Stimulated activated CD8-positive, alpha-beta memory T cell treated with anti-CD3 and anti-CD28 coated beads, Interleukin-2, amount 100 ng/mL, for 1 hour (primary cell): ENCODE measurements around the gene DMD.

Source experiments
- DNase-seq, 2 donors: peaks; one replicate each; pipeline ENCODE4 v3.0.0-alpha.2; 2020; ENCODE audit warnings: low read depth in 2 of 2

The DMD gene

GRCh38 chrX:31353095-31353494, 1858.3 kb downstream of the DMD start:
- DNase-seq, result no peak

- no peak for DNase-seq
Observed at GRCh38 chrX:31350808-31351074, 1860.6 kb downstream of the DMD start.

- DNase-seq, result no peak
Observed at GRCh38 chrX:31349515-31349914, 1861.8 kb downstream of the DMD start.

- DNase-seq, result no peak
Observed at GRCh38 chrX:31340587-31340986, 1870.8 kb downstream of the DMD start.

GRCh38 chrX:31338991-31339350, 1872.4 kb downstream of the DMD start:
- no peak for DNase-seq

GRCh38 chrX:31337332-31337731, 1874.0 kb downstream of the DMD start:
- no peak for DNase-seq

- DNase-seq, result no peak
Observed at GRCh38 chrX:31336419-31336818, 1874.9 kb downstream of the DMD start.

- no peak for DNase-seq
Observed at GRCh38 chrX:31334997-31335396, 1876.4 kb downstream of the DMD start.

- DNase-seq, result no peak
Observed at GRCh38 chrX:31333165-31333831, 1878.1 kb downstream of the DMD start.

GRCh38 chrX:31331928-31332327, 1879.4 kb downstream of the DMD start:
- DNase-seq, result no peak

GRCh38 chrX:31331015-31331414, 1880.3 kb downstream of the DMD start:
- DNase-seq, result no peak

- DNase-seq, result no peak
Observed at GRCh38 chrX:31329298-31329697, 1882.1 kb downstream of the DMD start.

GRCh38 chrX:31323658-31324057, 1887.7 kb downstream of the DMD start:
- no peak for DNase-seq

GRCh38 chrX:31320740-31321139, 1890.6 kb downstream of the DMD start:
- DNase-seq, result no peak

GRCh38 chrX:31319586-31319985, 1891.8 kb downstream of the DMD start:
- DNase-seq, result no peak

GRCh38 chrX:31318866-31319265, 1892.5 kb downstream of the DMD start:
- no peak for DNase-seq

- DNase-seq, result no peak
Observed at GRCh38 chrX:31316340-31316991, 1894.9 kb downstream of the DMD start.

GRCh38 chrX:31314921-31315320, 1896.4 kb downstream of the DMD start:
- no peak for DNase-seq

- DNase-seq, result no peak
Observed at GRCh38 chrX:31307952-31308351, 1903.4 kb downstream of the DMD start.

GRCh38 chrX:31302573-31303075, 1908.7 kb downstream of the DMD start:
- DNase-seq, result no peak

- DNase-seq, result no peak
Observed at GRCh38 chrX:31301941-31302340, 1909.4 kb downstream of the DMD start.

- no peak for DNase-seq
Observed at GRCh38 chrX:31301203-31301602, 1910.1 kb downstream of the DMD start.

- no peak for DNase-seq
Observed at GRCh38 chrX:31298916-31299315, 1912.4 kb downstream of the DMD start.

GRCh38 chrX:31297881-31298280, 1913.5 kb downstream of the DMD start:
- no peak for DNase-seq
